GM12892 (cell line): ENCODE results near the gene ZBTB39.
"Not testable (repeated sequence)": the region's sequence is repeated elsewhere in the genome, so short reads cannot be mapped to it uniquely, and the experiment has no call there.

Experiments
- POLR2A ChIP-seq: IDR thresholded peaks from 2 replicates; pipeline ENCODE4 v1.6.1; 2011; ENCODE audit warnings: low read depth, low read length, control low read depth
- POLR2AphosphoS5 ChIP-seq: IDR thresholded peaks from 2 replicates; pipeline ENCODE4 v1.6.1; 2011; ENCODE audit warnings: low read depth, low read length, control low read depth

- not testable (repeated sequence) for TF ChIP-seq POLR2AphosphoS5, POLR2A
These were observed 37.4 kb downstream of the ZBTB39 start for GRCh38 chr12:56968910-56969309.
